ENCODE data around the gene SYAP1.

- TF ChIP-seq DPF2 (IDR thresholded peaks at IDR 0.05) (no peak), ZKSCAN1 (IDR thresholded peaks at IDR 0.05; ENCODE audit: low read depth, low read length) (no peak), TCF7 (IDR thresholded peaks at IDR 0.05; ENCODE audit: borderline replicate concordance) (no peak), EGR1 (conservative IDR thresholded peaks at IDR 0.05) (no peak), REST (IDR thresholded peaks at IDR 0.05; ENCODE audit: borderline replicate concordance) (no peak), REST (CRISPR knock-in tag; IDR thresholded peaks at IDR 0.05; ENCODE audit: low read depth) (no peak), ZBED1 (IDR thresholded peaks at IDR 0.05) (no peak), RNF219 (CRISPR knock-in tag; IDR thresholded peaks at IDR 0.05) (no peak), GABPB1 (CRISPR knock-in tag; IDR thresholded peaks at IDR 0.05) (no peak), EZH2 (IDR thresholded peaks at IDR 0.05; ENCODE audit: borderline replicate concordance, low read depth, low read length) (no peak), DNMT1 (IDR thresholded peaks at IDR 0.05) (no peak)
Observed at GRCh38 chrX:16737024-16737423, 17.6 kb downstream of the SYAP1 start.

Measured in K562 (cell line).